Measurements from ENCODE around the gene ABR.

- TF ChIP-seq CTCF (IDR thresholded peaks at IDR 0.05) (no peak), ZFX (IDR thresholded peaks at IDR 0.05; ENCODE audit: borderline replicate concordance) (no peak)
These were observed 136.1 kb downstream of the ABR start for GRCh38 chr17:1043601-1044251.

All from 22Rv1 (cell line).